Lower leg skin (tissue), 4 donors: ENCODE results near the gene CTRB1. TPM values are rescaled to one million over a fixed set of nuclear protein-coding genes. Genes with fewer than 3 reads are reported as not detected.

Source experiments
- DNase-seq, 2 donors: peaks; one replicate each; pipeline ENCODE4 v3.0.0-alpha.2; 2019; ENCODE audit warnings: low spot score in 2 of 2
- H3K4me3 ChIP-seq: fragments of 200-600 bp; sonication (generic); 2 replicates; pipeline ENCODE4 v1.5.1; 2017; ENCODE audit warnings: mild to moderate bottlenecking, low read depth; ENCODE audit not compliant: poor library complexity, severe bottlenecking
- CTCF ChIP-seq, 3 donors: fragments of 450-650 bp; IDR thresholded peaks; one replicate each; pipeline ENCODE4 v1.5.1; 2016; ENCODE audit warnings: antibody characterized with exemption in 3 of 3, mild to moderate bottlenecking in 3 of 3, moderate library complexity in 2 of 3
- POLR2A ChIP-seq, 2 donors: fragments of 450-650 bp; IDR thresholded peaks; one replicate each; pipeline ENCODE4 v1.6.1; 2016 to 2017; ENCODE audit warnings: antibody characterized with exemption in 2 of 2, mild to moderate bottlenecking in 1 of 2, moderate library complexity in 1 of 2
- WGBS, 2 donors: methylation state at CpG; one replicate each; pipeline ENCODE4 v1.1.5; 2018; 5-methylcytosine and 5-hydroxymethylcytosine counted together
- intact Hi-C: fragments of 100-400 bp; cut with DNase I; formaldehyde crosslinking; loops from one replicate; pipeline ENCODE4 v1.15.0; 2023; ENCODE audit warnings: low total_unique reads
- total RNA-seq, 4 donors: library from RNA; depleted of rRNA; stranded (reverse); fragments of >200 nt; gene quantifications; one replicate each; pipeline ENCODE4 v1.1.0, GENCODE V29; 2016

The CTRB1 gene
- total RNA-seq, 4 donors from 2014 or later: 1.0 TPM; not detected in 3

GRCh38 chr16:75179208-75179607, 39.6 kb upstream of the CTRB1 start:
- H3K4me3 ChIP-seq: no peak overlapping the region
- 90 to 97% methylated on average over 6 of the region's 6 CpGs for WGBS, 2 donors
- intact Hi-C loops: no loop called here
- TF ChIP-seq POLR2A (IDR thresholded peaks at IDR 0.05): no peak
- no peak for TF ChIP-seq CTCF (IDR thresholded peaks at IDR 0.05)
- no peak for DNase-seq

GRCh38 chr16:75181630-75182029, 37.2 kb upstream of the CTRB1 start:
- 39 to 45% methylated on average over 3 of the region's 3 CpGs for WGBS, 2 donors
- intact Hi-C loops: no loop called here
- no peak for DNase-seq
- H3K4me3 ChIP-seq: no peak overlapping the region
- TF ChIP-seq CTCF (IDR thresholded peaks at IDR 0.05) (no peak), POLR2A (IDR thresholded peaks at IDR 0.05) (no peak)

- WGBS, 2 donors: 73 to 80% methylated on average over 14 of the region's 14 CpGs
- no peak for TF ChIP-seq POLR2A (IDR thresholded peaks at IDR 0.05)
- intact Hi-C loops: no loop called here
- peak in 1 of 2 donors; percentile 64 for DNase-seq
- H3K4me3 ChIP-seq: no peak overlapping the region
These were observed 29.8 kb upstream of the CTRB1 start for GRCh38 chr16:75188832-75189477.

- no peak overlapping the region for H3K4me3 ChIP-seq
These were observed 29.0 kb upstream of the CTRB1 start for GRCh38 chr16:75189638-75190245.

GRCh38 chr16:75192606-75193264, 26.1 kb upstream of the CTRB1 start:
- no peak for TF ChIP-seq POLR2A (IDR thresholded peaks at IDR 0.05)
- no peak for TF ChIP-seq CTCF (IDR thresholded peaks at IDR 0.05)
- intact Hi-C loops: loop anchor here (10.0 kb wide), 1 partner anchor 572 kb away; no protein-coding TSS in a partner anchor
- WGBS, 2 donors: 74 to 76% methylated on average over 21 of the region's 21 CpGs
- no peak overlapping the region for H3K4me3 ChIP-seq
- peak in 1 of 2 donors; percentile 48 for DNase-seq

More at GRCh38 chr16:75189638-75190245, 29.0 kb upstream of the CTRB1 start:
- TF ChIP-seq POLR2A (IDR thresholded peaks at IDR 0.05): no peak
- no peak for TF ChIP-seq CTCF (IDR thresholded peaks at IDR 0.05)
- peak in 1 of 2 donors; percentile 62 for DNase-seq
- intact Hi-C loops: loop anchor here (10.0 kb wide), 1 partner anchor 575 kb away; no protein-coding TSS in a partner anchor
- WGBS, 2 donors: 81 to 88% methylated on average over 8 of the region's 8 CpGs

- intact Hi-C loops: loop anchor here (10.0 kb wide), 1 partner anchor 572 kb away; no protein-coding TSS in a partner anchor
- no peak for DNase-seq
- no peak for TF ChIP-seq CTCF (IDR thresholded peaks at IDR 0.05)
- 73 to 84% methylated on average over 4 of the region's 4 CpGs for WGBS, 2 donors
- no peak overlapping the region for H3K4me3 ChIP-seq
These were observed 25.5 kb upstream of the CTRB1 start for GRCh38 chr16:75193265-75193650.
